ENCODE measurements around the gene EDN1.

EDN1 gene

DNA sequence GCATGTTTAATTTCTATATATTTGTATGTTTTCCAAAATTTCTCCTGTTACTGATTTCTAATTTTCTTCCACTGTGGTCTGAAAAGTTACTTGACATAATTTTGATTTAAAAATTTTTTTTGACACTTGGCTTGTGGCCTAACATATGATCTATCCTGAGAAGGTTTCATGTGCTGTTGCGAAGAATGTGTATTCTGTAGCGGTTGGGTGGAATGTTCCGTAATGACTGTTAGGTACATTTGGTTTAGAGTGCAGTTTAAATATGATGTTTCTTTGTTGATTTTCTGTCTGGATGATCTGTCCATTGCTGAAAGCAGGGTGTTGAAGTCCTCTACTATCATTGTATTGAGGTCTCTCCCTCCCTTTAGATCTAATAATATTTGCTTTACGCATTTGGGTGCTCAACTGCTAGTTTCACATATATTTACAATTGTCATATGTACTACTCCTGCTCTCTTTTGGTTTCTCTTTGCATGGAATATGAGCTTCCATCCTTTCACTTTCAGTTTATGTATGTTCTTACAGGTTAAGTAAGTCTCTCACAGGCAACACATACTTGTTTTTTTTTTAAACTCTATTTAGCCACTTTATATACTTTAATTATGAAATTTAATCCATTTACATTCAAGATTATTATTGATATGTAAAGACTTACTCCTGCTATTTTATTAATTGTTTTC is 19.5 kb upstream of the EDN1 start:
- DNase-seq = no peak

DNA sequence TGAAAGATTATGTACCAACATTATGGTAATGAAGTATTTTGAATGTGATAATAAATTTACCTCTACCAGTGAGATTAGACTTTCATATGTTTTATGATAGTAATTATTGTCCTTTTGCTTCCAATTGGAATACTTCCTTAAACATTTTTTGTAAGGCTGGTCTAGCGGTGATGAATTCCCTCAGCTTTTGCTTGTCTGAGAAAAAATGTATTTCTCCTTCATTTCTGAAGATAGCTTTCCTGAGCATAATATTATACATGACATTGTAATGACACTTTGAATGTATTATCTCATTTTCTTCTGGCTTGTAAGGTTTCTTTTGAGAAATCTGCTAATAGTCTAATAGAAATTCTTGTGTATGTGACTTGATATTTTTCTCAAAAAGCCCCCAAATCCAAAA is 18.6 kb upstream of the EDN1 start:
- DNase-seq = no peak

DNA sequence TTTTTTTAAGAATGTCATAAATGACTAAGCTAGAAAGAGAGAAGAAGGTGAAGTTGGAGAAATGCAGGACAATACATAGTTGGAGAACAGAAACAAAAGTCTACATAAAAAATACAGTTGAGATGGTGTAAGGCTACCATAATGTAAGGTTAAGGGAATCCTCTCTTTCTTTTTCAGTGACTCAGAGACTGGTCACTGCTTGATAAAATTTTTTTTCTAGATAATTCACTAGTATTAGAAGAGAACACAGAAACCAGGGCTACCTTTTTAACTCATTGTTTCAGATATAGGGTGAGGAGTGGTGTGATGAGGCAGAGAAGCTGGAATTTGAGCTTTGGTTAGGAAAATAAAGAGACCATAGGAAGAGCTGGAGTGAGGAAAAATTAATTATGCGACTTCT is 18.2 kb upstream of the EDN1 start:
- no peak for DNase-seq

DNA sequence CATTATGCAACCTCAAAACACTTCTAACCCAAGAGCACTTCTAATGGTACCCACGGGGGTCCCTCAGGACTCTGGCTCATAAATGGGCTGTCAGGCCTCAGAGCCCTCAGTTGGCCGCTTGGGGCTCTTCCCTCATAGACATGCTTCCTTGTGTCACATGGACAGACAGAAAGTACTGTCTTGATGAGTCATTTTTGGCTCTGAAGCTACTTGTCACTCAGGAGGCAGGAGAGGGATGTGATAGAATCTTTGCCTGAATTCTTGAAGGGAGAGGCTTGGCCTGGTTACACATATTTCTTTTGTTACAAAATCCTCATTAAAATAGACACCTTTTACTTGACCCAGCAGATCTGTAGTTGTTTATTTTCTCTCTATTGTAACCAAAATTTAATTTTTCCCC is 15.1 kb upstream of the EDN1 start:
- DNase-seq = no peak

DNA sequence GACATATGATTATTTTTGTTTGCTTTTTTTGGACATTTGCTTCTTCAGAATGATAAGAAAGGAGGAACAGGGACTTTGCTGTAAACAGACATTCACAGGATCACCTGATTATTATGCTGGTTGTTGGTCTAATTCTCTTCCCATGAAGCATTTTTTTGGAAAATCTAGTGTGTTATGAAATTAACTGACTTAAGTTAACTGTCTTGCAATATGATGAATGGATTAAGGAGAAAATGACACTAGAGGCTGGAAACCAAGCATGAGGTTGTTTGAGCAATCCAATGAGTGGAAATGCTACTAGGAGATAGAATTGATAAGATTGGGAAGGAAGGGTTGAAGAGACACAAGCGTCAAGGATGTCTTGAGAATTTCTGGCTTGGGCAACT is 13.2 kb upstream of the EDN1 start:
- no peak for DNase-seq

DNA sequence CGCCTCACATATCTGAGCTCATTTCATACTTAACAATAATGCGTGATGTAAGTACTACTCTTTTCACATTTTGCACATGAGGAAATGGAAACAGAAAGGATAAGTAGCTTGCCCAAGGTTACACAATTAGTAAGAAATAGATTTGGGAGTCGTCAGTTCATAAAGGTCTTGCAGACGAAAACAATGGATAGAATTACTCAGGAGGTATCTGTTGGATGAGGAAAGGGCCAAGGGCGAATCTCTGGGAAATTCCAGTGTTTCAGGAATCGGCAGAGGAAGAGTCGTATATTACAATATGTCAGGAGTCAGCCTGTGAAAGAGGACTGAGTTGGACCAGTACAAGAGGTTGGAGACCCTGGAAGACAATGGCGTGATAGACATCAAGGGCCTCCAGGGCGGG is 12.8 kb upstream of the EDN1 start:
- DNase-seq = no peak

DNA sequence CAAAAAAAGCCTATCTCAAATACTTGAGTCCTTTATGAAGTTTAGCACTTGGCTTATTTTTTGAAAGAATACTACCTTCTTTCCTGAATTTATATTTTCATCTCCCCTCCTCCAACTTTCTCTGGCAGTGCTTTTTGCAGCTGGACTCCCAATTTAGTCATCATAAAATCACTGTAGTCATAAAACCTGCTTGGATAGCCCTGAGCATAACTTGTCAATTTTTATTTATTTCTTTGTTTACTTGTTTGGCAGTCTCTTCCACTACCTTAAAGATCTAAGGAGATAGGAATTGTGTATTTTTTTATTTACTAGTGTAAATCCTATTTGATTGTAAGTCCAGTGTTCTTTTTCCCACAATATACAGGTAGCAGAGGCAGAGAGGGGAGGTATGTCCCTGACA is 11.2 kb upstream of the EDN1 start:
- no peak for DNase-seq

DNA sequence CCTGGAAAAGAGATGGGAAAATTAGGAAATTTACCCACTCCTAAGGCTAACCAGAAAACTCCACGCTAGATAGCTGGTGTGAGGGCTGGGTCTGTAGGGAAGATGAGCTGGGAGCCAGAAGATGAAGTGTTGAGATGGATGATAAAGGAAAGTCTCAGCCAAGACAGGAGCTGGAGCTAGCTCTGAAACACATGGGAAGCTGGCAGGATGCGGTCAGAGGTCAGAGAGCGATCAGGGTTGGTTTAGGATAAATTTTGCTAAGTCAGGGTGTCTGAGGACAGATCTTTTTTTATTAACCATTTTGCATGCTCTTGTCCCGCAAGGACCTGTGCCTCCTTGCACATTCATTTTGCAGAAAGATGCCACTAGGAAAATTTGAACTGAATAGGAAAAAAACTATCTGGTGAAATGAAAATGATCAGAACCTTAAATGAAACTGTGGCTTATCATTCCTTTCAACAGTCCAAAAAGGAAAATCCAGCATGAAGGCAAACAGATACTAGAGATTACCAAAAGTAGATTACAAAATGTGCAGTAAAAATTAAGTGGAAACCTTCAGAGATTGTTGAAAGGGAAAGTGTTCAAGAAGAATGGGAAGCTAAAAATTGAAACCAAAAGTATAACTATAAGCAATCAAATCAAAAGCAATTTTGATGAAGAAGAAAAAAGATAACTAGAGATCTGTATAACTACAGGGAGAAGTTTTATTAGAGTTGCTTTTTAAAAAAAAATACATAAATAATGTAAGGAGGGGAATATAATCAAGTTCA is 10.7 kb upstream of the EDN1 start:
- no peak for DNase-seq

DNA sequence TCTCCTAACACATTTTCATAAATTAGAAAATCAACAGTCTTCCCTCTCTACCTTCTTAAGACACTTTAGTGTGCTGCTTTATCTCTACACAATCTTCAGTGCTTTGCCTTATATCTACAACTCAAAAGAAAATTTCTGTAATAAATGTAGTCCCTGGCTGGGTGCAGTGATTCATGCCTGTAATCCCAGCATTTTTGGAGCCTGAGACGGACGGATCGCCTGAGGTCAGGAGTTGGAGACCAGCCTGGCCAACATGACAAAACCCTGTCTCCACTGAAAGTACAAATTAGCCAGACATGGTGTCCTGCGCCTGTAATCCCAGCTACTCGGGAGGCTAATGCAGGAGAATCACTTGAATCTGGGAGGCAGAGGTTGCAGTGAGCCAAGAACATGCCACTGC is 9.7 kb upstream of the EDN1 start:
- DNase-seq = no peak

DNA sequence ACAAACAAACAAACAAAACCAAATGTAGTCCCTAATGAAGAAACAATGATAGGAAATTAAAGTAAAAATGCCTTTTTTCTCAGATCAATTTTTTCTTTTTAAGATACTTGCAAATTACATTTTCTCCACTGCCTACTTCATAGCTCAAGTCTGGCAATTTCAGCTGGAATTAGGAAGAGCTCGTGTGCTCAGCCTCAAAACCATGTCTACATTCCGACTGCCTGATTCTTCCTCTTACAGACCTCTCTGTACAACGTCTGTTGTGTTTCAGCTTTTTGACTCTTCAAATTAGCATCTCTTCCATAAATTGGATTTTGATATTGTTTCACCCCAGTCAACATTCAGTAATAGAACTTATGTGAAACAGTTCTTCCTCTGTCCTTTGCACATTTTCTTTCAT is 9.3 kb upstream of the EDN1 start:
- no peak for DNase-seq

DNA sequence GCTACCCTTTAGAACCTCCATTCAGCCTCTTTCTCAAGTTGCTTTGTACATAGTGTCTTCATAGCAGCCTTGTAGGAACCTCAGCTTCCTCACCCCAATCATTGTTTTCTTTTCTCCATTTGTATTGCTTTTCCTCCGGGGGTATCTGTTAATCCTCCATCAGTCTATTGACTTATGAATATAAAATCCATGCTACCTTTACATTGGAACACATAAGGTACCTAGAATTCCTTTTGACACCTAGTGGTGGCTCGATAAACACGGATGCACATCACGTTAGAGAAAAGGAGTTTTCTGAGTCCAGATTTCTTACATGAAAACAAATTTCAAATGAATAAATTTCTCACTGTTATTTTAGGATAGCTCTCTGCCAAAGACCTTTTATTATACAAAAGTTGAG is 6.3 kb upstream of the EDN1 start:
- DNase-seq = no peak

DNA sequence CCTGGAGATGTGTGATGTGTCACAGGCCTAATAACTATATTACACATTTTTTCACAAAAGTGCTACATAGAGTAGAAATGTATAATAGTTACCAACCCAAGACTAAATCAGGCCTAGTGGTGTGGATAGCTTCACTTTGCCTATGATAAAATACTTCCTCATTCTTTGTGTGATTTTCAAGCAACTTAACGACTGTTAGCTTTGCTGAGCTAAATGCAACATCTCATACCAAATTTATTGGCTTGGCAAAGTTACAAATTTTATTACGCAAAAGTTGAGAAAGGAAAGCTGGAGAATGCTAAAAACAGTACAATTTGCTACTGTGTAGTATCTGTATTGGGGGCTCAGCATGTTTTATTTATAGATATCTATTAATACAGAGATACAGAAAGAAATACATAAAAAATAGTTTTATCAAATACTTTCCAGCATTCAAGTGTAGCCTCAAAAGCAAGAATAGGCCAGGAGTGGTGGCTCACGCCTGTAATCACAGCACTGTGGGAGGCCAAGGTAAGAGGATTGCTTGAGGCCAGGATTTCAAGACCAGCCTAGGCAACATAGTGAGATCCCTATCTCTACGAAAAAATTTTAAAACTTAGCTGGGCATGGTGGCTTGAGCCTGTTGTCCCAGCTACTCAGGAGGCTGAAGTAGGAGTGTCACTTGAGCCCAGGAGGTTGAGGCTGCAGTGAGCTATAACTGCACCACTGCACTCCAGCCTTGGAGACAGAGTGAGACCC is 3.6 kb upstream of the EDN1 start:
- no peak for DNase-seq

DNA sequence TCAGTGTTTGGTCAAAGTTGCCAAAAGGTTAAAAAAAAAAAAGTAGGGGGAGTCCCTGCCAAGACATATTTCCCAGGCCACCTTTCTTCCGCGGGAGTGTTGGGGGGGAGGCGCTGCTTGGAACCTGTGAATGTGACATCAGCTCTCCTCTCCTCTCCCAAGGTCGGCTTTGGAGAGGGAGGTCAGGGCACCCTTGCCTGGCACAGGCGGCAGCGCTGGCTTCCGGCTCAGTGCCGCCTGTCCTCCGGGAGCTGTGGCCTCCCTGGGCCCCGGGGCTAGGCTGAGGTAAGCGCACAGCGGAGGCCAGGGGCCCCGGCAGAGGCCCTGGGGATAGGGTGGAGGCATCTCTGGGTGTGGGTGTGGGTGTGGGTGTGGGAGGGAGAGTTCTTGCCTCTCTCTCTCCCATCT is 1.9 kb upstream of the EDN1 start:
- no peak for DNase-seq

DNA sequence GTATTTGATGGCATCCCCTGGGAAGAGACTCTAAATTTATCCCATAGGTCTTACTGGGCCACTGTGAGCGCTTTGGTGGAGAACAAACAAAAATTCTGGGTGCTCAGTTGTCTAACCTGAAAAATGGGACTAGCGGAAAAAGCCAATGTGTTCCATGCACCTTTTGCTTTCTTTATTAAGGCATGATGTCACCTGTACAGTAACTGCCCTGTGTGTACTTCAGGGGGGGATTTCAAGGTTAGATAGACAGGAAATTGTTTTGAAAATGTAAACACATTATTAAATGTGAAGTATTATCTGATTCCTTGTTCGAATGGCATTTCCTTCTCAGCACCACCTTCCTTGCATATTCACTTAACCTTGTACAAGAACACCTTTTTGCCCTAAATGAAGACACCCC is 1.2 kb upstream of the EDN1 start:
- DNase-seq = no peak

DNA sequence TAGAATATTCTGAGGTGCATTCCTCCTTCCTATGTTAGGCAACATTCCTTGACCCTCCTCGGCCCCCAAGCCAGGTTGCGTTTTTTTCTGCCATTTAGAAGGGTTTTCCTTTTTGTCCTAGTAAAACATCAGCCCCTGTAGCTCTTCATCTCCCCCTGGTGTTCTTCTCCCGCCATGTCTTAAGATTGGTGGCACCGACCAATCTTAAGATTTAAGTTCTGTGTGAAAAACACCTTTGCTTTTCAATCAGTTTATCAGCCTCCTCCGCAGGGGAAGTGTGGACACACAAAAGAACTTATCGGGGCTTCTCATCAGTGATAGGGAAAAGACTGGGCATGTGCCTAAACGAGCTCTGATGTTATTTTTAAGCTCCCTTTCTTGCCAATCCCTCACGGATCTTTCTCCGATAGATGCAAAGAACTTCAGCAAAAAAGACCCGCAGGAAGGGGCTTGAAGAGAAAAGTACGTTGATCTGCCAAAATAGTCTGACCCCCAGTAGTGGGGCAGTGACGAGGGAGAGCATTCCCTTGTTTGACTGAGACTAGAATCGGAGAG is 719 bp upstream of the EDN1 start:
- DNase-seq = peak; percentile 63

DNA sequence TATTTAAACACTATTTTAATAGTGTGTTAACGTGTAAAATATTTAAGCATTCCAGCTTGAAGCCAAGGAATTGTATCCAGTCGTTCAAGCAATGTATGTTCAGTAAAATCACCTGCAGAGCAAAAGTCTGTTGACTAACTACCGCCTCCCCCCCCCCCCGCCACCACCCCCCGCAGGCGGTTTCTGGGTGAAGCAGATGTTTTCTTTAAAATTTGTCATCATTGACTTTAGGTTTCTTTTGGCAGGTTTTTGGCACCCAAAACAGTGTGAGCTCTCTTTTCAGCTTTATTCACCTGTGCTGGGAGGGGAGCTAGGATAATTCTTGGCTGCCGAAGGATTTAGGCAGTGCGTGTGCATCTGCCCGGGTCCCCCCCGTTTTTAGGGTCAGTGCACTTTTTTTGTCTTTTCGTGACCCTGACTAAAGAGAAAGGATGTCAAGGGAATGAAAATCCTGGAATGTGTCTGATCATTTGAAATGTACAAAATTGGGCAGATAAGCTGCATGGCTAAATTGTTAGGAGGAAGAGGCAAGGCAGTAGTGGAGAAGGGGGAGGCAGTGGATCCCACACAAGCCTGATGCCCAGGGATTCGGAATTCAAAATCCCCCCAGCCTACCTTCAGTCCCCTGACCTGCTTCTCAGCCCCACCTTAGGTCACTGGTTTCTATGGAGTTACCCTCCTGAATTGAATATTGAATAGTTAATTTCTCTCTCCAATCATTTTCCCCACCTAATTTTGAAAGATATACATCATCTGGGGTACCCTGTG is 1.1 kb downstream of the EDN1 start:
- no peak for DNase-seq

DNA sequence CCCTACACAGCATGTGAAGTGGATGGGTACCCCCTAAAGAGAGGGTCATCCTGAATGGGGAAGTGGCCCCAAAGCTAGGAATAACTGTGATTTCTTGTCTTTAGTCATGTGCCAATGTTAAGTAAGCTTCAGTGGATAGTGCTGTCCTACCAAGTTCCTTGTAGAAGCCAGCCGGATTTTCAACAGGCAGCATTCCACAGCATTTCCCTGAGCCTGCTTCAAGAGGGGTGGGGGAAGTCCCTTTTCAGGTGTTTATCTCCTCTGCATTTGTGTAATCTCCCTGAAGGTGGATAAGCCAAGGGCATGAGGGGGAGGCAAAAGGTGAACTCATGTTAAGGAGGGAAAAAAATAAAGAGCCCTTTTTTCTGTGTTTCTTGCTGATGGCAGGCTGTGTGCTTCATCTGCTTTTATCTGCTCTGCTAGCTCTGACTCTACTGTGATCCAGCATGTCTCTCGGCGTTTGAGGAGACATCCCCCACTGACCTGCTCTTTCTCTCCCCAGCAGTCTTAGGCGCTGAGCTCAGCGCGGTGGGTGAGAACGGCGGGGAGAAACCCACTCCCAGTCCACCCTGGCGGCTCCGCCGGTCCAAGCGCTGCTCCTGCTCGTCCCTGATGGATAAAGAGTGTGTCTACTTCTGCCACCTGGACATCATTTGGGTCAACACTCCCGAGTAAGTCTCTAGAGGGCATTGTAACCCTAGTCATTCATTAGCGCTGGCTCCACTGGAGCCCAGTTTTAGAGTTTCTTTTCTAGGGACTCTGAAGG is 1.9 kb downstream of the EDN1 start:
- DNase-seq = no peak

DNA sequence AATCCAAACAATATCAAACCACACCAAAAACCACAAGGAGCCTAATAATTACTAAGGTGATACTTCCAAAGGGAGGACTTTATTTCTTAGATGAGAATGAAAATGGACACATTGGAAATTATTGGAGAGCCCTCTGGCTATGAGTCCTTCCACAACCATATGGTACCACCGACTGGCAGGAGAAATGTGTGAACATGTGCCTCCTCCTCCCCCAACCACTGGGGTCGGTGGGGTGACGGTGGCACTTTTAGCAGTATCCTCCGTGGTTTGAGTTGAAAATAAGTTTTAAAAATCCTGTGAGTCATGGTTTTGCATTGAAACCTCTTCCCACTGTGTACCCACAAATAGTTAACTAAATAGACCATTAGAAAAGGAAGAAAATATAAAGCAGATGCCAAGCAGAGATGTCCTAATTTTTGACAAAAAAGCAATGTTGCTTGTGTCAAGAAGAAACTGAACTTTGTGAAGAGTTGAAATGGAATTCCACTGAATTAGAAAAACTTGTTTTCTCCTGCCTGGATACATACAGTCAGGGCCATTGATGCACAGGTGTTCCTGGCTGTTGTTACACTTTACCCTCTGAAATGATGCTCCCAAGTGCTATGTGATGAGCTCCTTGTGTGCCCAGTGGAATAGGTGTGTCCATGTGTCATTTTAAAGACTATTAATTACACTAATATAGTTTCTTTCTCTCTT is 3.2 kb downstream of the EDN1 start:
- no peak for DNase-seq

DNA sequence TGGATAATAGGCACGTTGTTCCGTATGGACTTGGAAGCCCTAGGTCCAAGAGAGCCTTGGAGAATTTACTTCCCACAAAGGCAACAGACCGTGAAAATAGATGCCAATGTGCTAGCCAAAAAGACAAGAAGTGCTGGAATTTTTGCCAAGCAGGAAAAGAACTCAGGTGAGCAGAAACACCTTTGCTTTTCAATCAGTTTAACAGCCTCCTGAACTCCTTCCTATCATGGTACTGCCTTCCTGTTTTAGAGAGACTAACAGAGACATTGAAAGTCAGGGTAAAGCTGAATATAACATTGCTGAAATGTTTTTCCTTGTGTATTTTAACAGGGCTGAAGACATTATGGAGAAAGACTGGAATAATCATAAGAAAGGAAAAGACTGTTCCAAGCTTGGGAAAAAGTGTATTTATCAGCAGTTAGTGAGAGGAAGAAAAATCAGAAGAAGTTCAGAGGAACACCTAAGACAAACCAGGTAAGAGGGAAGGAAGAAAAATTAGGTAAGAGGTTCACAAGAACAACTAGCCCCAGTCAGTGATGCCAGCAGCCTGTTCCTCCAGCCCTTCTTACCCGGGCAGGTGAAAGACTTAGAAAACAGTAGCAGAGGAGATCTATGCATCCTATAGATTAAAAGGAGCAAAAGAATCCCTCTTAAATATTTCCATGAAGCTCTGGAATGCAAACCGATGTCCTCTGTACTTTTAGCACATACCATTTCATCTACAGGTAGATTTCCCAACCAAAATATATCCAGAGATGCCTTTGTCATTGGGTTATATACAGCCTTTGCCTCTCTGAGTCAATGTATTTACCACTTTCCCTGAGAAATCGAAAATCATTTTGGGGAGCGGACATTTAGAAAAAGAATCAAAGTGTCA is 4.0 kb downstream of the EDN1 start:
- DNase-seq = no peak

DNA sequence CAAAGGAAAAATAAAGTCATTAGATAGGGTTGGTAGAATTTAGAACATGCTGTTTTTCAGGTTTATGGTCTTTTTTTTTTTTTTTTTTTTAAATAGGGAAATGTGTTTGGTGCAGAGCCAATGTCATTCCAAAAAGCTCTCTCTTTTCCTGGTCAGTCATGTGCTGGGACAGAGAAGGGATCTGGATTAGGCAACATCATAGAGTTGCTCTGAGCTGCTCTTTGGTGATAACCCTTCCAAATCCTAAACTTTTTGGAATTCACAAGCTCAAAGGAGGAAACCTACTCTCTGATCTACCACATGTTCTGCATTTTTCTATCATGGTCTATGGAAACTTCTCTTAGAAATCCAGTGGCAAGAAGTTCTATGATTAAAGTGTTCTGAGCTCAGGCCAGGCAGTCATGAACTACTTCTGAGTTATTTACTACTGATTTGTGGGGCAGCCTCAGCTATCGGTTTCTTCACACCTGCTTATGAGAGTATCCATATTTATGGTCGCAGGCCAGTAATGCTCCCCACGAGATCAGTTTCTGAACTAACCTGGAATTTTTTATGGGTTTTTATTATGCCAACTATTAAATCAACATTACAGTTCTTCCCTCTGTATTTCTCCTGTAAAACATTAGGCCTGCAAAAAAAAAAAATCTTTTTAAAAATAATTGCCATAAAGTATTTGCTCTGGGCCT is 4.8 kb downstream of the EDN1 start:
- DNase-seq = no peak

Measured in stimulated activated CD4-positive, alpha-beta T cell treated with anti-CD3 and anti-CD28 coated beads, Interleukin-4, amount 100 ng/mL, for 24 hours (primary cell).